Skin of body (tissue), 2 donors: Measurements from ENCODE around the gene DOCK9. TPM values are rescaled to one million over a fixed set of nuclear protein-coding genes. Genes with fewer than 3 reads are reported as not detected.

Source experiments
- DNase-seq: peaks from one replicate; lab custom pipeline; 2025; lab: John Stamatoyannopoulos, UW
- total RNA-seq: library from RNA; depleted of rRNA; stranded (reverse); fragments of >200 nt; gene quantifications from one replicate; pipeline ENCODE4 v1.2.3, GENCODE V29; 2014

The DOCK9 gene
- total RNA-seq, 1 donor from 2014 or later = 89.1 TPM

DNA sequence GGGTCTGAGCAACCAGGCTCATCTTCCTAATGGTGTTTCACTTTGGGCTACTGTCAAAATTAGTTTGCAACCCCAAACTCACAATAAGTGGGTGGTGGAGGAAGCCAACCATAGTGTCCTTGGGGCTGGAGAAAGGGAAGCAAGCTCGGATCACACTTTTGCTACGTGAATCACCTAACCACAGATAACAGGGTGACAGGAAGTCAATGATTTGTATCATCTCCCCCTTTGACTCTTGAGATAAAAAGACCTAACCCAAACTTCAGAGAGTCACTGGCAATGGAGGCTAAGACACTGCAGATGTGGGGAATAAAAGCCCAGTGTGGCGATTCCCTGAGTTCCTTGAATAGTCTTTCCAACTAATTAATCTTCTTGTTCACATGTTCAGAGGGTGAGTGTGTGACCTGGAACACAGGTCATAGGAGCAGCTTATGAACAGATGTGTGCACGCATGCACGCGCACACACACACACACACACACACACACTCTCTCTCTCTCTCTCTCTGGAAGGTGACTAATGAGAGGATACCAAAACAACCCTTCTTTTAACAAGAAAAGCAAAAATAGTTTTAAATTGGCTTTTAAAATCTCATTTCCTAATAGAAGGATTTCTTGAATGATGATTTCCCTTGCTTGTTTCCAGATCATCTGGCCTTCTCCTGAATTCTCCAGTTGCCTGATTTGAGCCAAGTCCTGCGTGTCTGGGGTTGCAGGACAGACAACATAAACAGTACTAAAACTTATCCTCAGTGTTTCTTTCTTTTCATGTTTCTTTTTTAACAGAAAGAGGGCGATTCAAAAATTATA is 21.2 kb upstream of the DOCK9 start:
- peak; percentile 75 for DNase-seq

DNA sequence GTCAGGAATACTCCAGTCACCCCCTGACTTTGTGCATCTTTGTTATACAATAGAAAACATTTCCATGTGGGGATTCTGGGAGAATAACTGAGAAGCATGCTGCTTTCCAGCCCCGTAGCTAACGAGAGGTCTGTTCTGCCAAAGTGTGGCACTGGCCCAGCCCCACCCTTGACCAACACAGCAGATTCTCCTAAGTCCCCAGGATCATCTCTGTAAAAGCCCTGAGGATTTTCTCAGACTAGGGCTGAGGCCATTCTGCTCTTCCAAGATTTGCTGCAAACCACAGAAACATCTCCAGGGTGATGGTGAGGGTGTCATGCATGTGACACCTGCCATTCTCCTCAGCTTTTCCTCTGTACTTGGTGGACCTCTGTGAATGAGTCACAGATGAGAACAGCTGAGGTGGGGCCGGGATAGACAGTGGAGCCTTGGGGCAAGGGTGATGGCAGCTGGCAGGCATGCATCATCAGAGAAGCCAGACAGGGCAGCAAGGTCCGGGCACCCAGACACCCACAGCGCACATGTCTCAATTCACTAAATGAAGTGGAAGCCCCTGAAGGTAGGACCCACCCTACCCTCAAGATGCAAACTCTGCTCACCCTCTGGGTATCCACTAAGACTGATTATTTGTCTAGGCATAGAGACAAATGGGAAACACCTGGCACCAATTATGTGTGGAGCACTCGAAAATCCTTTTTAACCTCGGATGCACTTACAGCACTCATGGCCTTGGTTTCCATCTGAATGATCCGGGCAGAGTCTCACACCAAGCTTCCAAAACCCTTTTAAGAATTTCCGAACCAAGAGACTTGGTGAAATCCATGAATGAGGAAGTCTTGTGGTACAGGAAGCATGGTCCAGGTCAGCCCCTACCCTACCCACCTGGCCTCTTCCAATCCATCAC is 20.1 kb upstream of the DOCK9 start:
- DNase-seq = no peak

DNA sequence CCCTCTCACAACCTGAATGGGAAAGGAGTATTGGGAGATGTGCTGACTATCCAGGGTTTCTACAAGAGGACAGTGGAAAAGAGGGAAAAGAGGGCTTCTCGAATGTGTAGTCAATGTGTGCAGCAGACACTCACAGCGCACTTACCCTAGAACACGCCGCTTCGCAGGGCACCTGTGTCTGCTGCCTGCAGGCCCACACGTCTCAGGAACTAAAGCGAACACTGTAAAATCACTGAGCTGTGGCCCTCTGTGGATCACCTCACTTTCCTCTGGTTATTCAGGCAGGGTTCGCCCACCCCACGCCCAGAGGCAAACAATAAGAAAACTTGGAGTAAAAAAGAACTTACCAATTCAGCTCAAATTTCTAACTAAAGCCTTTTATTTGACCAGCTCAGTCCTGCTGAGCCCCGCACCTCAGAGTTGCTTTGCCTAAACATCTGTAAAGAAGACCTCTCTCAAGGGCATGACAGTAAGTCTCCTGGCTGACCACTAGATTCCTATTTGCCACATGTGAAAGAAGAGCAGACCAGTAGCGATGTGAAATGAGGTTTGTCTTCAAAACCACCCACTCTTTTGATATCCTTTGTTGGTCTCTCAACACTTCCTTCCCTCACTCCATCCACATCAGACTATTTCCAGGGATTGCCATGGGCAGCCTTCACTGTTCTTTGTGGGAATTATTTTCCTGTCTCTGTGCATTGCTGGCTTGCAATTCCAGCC is 19.3 kb upstream of the DOCK9 start:
- DNase-seq = no peak

DNA sequence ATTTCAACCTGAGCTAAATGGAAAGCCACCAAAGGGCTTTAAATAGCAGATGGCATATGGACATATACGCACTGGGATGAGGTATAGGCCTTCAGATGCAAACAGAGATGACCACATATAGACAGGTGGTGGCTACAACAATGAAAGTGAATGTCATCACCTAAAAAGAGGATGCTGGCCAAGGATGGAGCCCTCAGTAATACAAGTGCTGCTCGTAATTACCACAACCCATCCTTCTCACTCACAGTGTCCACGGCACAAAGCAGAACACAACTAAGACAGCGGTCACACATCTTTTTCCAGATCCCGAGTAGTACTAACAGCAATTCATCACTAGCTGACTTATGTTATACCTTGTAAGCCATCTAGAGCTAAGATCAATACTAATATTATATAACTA is 18.2 kb upstream of the DOCK9 start:
- no peak for DNase-seq

DNA sequence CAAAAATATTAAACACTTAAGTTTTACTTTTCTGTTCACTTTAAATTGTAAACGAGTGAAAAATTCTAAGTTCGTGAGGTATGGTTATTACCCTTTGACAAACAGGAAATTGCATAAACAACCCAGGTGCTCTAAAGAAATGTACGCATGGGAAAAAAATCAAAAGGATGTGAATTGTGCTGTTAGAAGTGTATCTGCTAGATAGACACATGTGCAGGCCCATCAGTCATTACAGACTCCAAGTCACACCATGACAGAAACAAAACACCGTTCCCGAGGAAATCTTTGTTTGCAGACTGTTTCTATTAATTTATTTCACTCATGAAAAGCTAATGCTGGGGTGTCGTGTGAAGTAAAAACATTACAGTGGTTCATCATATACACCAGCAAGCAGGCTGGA is 17.0 kb upstream of the DOCK9 start:
- DNase-seq = no peak

DNA sequence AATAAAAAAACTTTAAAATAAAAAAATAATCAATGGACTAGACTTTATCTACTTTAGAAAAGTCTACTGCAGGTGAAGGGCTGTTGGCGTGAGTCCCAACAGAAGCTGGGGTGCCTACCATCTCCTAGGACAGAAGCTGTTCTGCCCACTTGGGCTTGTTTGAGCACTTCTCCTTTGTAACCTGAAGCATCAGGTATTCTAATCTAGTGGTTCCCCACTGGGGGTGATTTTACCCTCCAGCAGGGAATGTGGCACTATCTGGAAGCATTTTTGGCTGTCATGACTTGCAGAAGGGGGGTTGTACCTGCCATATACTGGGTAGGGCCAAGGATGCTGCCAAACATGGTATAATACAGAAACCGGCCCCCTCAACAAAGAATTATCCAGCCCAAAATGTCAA is 16.2 kb upstream of the DOCK9 start:
- no peak for DNase-seq

DNA sequence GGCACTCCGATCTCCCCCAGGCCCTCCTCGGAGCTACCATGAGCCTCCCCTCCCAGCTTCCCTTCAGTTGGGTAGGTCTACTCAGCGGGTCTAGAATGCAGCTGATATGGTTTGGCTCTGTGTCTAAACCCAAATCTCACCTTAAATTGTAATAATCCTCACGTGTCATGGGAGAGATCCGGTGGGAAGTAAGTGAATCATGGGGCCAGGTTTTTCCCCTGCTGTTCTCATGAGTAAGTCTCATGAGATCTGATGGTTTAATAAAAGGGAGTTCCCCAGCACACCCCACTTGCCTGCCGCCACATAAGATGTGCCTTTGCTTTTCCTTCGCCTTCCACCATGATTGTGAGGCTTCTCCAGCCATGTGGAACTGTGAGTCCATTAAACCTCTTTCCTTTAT is 14.5 kb upstream of the DOCK9 start:
- DNase-seq = no peak

DNA sequence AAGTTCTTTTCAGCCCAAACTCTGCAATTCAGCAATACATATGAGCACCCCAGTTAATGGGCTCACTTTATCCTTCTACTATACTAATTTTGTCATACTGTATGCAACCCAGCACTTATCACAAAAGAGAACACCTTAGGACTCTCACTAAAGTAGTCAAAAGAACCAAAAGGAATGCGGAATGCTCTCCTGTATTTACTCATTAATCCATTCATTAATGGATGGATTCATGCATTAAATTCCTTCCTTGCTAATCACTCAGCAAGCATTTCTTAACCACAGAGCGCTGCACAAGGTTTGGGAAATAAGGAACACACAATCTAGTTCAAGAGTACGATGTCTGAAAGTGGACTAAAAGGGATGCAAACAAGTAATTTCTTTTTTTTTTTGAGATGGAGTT is 12.8 kb upstream of the DOCK9 start:
- DNase-seq = no peak

DNA sequence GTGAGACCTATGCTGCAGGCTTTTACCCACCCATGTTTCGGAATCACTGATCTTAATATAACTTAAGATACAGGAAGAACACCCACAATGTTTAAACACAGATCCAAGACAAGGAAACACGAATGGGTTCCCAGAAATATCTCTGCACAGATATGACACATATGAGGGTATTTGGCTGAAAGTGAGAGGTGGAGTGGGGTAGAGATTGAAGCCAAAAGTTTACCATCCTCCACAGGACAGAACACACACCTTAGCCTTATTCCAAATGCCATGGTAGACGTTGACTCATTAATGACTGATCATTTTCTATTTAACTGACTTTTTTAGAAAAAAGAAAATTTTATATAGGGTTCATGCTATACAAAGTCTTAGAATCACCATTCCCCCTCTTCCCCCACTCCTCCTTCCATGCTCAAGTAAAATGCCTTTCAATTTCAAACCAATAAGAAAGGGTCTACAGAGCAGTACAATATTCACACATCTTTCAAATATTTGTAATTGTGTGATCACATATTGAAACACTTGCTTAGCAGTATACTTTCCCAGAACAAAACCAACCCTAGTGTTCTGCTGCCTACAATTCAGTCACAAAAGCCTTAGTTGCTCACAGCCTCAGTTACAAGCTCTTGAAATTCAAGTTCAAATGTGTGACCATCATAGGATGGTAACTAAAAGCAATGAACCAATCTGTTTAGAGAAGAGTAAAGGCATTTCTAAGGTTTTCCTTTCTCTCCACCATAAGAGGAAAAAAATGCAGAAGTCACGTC is 11.8 kb upstream of the DOCK9 start:
- DNase-seq = no peak

DNA sequence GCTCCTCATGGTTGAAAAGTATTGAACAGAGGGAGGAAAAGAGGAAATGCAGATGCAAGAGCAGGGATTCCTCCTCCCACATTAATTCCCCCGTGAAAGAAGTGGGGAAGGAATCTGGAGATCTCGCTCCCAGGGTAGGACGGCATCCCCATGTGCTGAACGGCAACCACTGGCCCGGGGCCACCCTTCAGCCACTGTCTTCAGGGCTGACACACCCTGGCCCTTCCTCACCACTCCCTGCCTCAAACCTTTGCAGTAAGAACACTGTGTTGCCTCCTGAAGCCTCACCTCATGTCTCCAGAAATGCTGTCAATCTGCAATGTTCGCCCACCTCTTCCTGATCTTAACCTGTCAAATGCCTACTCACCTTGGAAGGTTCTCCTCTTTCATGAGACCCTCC is 10.9 kb upstream of the DOCK9 start:
- no peak for DNase-seq

DNA sequence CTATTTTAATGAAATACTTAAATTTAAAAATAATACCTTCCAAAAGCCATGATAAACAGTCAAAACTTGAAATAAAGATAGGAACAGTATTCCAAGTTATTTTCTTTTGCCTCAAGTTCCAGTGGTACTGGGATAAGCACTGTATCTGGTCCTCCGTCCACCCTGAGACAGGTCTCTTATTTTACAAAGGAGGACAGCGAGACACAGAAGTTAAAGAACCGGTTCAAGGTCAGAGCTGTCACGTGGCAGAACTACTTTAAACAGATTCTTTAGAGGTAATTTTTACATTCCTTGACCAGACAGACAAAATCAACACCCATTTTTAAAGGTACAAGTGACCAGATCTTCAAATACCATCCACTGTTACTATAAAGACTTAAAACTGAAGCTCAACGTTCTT is 10.4 kb upstream of the DOCK9 start:
- DNase-seq = no peak

DNA sequence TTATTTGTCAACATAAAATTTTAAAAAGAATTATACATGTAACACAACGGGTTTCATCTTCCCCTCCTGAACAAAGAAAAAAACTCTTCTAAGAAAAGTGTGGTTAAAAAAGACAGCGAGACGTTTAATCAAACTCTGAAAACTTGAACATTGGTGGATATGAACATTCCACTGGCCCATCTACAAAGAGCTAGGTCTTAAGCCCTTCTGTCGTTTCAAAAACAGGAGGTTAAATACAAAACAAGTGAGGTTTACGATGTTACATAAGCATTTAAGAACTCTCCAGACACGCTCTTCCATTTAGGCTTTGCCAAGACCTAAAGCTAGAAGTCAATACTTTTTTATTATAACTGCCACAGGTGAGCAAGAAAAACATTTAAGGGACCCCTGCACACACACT is 9.4 kb upstream of the DOCK9 start:
- no peak for DNase-seq

DNA sequence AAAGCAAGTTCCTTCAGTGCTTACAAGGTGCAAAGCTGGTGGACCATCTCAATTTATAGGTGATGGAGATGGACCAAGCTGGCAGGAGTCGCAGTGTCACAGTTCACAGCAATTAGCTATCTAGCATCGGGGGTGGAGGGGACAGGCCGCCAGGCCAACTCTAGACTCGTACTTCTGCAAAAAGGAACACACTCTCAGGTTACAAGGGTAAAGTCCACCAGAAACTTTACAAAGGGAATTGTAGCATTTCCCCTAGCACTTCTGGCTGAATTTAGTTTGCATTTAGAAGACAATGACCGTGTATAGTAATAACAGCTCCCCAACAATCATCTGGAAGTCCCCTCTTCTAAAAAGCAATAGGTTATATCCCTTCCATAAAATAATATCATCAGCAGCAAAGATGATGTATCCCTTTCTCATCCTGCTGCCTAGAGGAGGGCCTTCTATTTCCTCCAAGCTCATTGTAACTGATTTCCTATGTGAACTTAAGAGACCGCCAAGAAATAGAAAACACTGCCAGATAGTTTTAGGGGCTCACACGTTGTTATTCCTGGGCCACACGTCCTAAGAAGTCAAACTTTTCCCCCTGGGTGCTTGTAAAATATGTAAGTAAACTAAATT is 8.5 kb upstream of the DOCK9 start:
- no peak for DNase-seq

DNA sequence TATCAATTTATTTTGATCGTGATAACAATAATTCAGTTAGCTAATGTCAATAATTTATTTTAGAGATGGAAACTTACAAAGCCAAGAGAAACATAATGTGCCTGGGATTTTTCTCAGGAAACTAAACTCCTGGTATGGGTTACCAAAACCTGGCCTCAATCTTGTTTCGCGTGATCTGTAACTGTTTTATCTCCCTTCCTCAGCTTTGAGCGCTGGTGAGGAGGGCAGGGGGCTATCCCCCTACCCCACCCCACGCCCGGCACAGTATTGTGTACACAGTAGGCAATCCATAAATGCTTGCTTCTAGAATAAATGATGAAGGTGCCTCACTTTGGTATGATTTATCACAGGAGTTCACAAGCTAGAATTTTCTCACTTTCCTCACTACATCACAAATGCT is 7.7 kb upstream of the DOCK9 start:
- DNase-seq = no peak

DNA sequence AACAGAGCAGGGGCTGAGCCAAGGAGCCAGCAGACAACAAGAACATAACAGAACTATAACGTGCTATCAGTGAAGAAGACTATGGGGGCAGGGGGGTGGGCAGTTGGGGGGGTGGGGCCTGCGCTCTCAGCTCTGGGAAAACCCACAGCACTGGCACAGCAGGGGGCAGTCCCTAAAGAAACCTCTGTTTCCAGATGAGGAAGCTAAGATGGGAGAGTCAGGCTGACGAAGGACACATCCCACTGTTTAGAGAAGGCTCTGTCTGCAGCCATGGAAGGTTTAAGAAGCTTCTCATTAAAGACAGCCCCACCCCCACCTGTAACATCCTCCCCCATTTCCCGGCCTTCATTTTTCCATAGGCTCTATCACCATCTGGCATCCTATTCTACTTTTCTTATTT is 7.1 kb upstream of the DOCK9 start:
- DNase-seq = no peak

DNA sequence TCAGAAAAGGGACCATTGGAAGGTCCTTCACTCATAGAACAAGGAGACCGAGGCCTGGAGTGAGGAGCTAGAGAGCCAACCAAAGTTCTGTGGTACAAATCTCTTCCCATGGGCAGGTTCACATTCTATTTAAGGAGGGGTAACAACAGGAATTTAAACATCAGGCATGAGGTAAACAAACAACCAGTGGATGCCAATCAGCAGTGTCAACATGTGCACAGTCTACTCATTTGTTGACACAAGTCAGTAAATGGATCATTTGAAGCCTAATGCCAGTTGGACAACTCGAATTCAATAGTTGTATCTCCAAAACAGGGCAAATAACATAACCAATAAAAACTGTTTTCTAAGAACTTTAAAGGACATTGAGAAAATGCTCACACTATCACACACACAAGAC is 6.3 kb upstream of the DOCK9 start:
- no peak for DNase-seq

DNA sequence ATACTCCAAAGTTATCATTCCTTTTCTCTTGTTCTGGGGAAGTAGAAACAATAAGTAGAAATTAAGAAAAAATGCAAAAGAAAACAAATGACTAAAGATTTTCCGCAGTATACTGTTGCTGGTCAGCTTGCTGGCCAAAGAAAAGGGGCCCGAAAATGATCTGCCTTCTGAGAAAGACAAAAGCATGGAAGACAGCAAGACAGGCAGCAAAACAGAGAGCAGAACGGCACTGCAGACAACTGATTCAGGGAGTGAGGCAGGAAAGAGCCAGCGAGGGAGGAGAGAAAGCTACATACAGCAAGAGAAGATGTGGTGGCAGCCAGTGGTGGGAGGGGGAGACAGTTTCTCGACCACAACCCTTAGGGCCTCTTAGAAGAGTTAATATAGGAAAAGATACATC is 5.3 kb upstream of the DOCK9 start:
- no peak for DNase-seq

DNA sequence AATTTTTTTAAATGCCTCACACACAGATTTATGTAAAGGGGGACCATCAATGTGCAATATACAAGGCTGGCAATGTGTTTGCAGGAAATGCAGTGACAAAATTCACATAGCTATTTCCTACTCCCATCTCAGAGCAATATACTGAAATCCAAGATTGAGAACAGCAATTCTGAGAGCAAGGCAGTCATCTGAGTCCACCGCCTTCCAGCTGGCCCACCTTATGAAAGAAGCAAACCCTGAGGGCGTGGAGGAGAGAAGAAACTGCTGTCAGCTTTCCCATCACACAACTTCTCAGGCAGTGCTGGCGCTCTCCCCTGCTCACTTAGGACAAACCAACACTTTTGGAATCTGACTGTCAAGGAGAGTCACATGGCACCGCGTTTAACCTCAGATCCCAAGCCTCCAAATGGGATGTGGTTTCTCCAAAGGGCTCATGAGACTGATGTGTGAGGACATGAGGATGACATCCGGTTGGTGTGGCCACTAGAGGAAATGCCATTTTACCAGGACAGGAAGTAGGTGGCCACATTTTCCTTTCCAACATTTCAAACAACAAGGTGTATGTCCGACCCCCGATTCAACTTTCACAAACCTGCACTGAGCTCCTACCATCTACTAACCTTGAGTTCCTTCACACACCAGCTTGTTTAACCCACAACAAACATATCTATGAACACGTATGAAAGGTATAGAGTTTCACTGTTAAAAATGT is 3.7 kb upstream of the DOCK9 start:
- DNase-seq = no peak

DNA sequence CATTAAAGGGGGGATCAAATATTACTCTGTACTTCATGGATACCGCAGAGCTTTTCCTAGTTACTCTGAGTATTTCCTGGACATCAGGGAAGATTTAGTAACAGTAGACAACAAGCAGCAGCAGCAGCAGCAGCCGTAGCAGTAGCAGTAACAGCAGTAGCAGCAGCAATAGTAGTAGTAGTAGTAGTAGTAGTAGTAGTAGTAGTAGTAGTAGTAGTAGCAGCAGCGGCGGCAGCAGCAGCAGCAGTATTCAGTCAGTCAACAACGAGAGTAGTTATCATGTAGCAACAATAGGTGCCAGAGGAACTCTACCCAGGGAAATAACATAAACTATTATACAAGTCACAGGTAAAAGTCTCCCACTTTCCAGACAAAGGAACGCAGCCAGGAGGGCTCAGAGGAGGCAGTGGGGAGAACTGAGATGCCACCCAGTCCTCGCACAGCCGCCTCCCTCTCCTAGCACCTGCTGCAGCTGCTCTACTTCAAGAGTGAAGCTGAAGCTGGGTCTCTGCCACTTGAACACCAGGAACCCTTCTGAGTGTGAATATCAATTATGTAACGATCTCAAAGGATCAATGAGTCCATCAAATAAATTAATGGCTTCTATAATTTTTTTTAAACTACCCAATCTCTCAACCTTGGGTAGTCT is 1.3 kb upstream of the DOCK9 start:
- no peak for DNase-seq

DNA sequence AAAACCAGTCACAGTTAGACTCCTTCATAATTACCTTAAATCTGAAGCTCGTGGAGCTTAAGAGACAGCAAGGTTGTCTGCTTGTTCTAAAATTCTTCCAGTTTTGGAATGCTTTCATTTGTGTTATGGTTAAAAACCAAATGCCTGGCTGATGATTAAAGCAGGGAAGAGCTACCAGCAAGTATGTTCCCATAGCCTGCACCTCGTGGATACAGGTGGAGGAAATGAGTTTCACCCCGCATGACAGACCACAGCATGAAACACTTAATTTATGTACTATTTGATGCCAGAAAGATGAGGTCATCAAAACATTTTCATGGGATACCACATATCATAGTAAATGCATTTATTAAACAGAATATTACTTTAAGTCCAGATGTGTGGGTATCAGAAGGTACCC is 416 bp upstream of the DOCK9 start:
- no peak for DNase-seq
